ENCODE results near the gene PRAF2. TPM values are rescaled to one million over a fixed set of nuclear protein-coding genes. Genes with fewer than 3 reads are reported as not detected.

PRAF2 gene
- total and polyA plus RNA-seq, 2 of the 13 experiments (the other 11 are each of a cell fraction or from before 2014, with no cell fraction given) = 0.33 to 2.6 TPM

GRCh38 chrX:49079489-49080428 lies 6.0 kb upstream of the PRAF2 start, which contains the start of gene WDR45 (continued):
- TF ChIP-seq ZFY (CRISPR knock-in tag; IDR thresholded peaks at IDR 0.05) (peak; percentile 93), ZNF329 (CRISPR knock-in tag; IDR thresholded peaks at IDR 0.05; ENCODE audit: low read depth) (no peak), ZSCAN30 (CRISPR knock-in tag; IDR thresholded peaks at IDR 0.05) (no peak), ZFYVE20 (CRISPR knock-in tag; IDR thresholded peaks at IDR 0.05; ENCODE audit: borderline replicate concordance, low read depth) (no peak), RORA (CRISPR knock-in tag; IDR thresholded peaks at IDR 0.05) (no peak), XRCC5 (optimal IDR thresholded peaks at IDR 0.05; ENCODE audit: low read length) (no peak), USF2 (IDR thresholded peaks at IDR 0.05; ENCODE audit: low read depth, low read length) (no peak), USF2 (CRISPR knock-in tag; IDR thresholded peaks at IDR 0.05; ENCODE audit: borderline replicate concordance) (no peak), ZNF883 (CRISPR knock-in tag; IDR thresholded peaks at IDR 0.05; ENCODE audit: not compliant biosample characterization) (no peak), ZBTB46 (CRISPR knock-in tag; IDR thresholded peaks at IDR 0.05; ENCODE audit: borderline replicate concordance) (no peak), PCBP1 (IDR thresholded peaks at IDR 0.05; ENCODE audit: borderline replicate concordance, low read depth, low read length) (no peak), ZBTB25 (CRISPR knock-in tag; IDR thresholded peaks at IDR 0.05) (peak; percentile 56; the same call in 1 of the 2 replicates), ZNF34 (CRISPR knock-in tag; IDR thresholded peaks at IDR 0.05; ENCODE audit: borderline replicate concordance) (no peak), MED8 (CRISPR knock-in tag; IDR thresholded peaks at IDR 0.05; ENCODE audit: insufficient replicate concordance) (no peak), KDM1A (CRISPR knock-in tag; IDR thresholded peaks at IDR 0.05) (no peak), IRF1 (CRISPR knock-in tag; IDR thresholded peaks at IDR 0.05; ENCODE audit: low read depth) (no peak), MBD4 (IDR thresholded peaks at IDR 0.05; ENCODE audit: borderline replicate concordance, low read length) (no peak), KDM2A (CRISPR knock-in tag; IDR thresholded peaks at IDR 0.05; ENCODE audit: borderline replicate concordance, low read depth) (peak; percentile 70), MAFF (IDR thresholded peaks at IDR 0.05; ENCODE audit: low read depth, low read length) (no peak), ZNF264 (CRISPR knock-in tag; IDR thresholded peaks at IDR 0.05) (no peak), EZH2 (conservative IDR thresholded peaks at IDR 0.05; ENCODE audit: low read depth, low read length) (no peak), ZBTB20 (CRISPR knock-in tag; IDR thresholded peaks at IDR 0.05; ENCODE audit: borderline replicate concordance, low read depth) (no peak), ZNF263 (CRISPR knock-in tag; IDR thresholded peaks at IDR 0.05) (no peak), HNRNPH1 (optimal IDR thresholded peaks at IDR 0.05; ENCODE audit: low read depth, low read length) (no peak)
